GM19043 (cell line): ENCODE measurements around the gene NDUFA13.

Experiments used
- ATAC-seq: cut with Tn5 transposase; IDR thresholded peaks from one replicate; pipeline ENCODE4 v1.9.1; 2021; ENCODE audit warnings: low read depth; ENCODE audit not compliant: unreplicated experiment

The NDUFA13 gene

GRCh38 chr19:19531951-19532805 lies 16.2 kb downstream of the NDUFA13 start:
- ATAC-seq, result no peak

DNA sequence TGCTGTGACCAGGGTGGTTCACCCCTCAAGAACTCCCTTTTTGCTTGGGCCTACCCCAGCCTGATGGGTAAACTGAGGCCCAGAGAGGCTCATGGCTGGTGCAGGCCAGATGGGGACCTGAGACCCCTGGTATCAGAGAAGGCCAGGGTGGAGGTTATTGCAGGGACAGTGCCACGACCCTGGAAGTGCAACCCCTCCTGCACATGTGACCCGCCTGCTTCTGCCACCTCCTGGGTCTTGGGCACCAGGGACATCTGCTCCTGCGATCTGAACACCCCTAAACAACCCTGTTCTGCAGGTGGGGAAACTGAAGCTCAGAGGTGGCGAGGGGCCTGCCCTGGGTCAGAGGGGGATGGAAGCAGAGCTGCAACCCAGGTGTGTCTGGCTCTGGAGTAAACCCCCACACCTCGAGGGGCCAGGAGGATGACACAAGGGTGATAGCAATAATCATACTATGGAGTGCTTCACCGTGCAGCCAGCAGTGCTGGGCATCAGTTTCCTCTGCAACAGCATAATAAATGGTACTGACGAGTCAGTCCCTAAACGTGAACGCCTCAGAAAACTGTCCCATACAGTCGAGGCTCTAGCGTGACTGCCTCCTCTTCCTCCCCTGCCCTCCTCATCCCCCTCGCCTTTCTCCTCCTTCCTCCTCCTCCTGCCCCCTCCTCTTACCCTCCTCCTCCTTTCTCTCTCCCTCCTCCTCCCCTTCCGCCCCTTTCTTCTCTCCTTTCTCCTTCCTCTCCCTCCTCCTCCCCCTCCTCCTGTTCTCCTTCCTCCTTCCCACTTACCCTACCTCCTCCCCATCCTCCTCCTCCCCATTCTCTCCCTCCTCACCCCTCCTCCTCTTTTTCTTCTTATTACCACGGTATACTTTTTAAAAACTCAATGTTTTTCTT lies 17.0 kb downstream of the NDUFA13 start:
- no peak for ATAC-seq

DNA sequence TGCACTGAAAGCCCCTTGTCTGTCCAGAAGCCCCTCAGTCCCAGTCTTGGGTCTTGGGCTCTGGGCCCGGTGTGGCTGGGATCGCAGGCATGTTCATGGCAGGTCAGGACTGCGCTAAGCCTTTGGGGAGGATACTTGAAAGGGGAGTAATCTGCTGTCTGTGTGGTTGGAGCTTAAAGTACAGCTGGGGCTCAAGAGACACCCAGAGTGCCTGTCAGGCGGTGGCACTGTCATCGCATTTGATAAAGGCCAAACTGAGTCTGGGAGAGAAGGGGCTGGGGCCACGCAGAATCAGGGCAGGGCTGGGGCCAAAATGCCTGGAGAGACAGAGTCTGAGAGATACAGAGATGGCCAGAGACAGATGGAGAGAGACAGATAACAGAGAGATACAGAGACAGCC lies 17.8 kb downstream of the NDUFA13 start:
- ATAC-seq, result no peak

- ATAC-seq, result no peak
Observed at GRCh38 chr19:19534556-19535265, 18.7 kb downstream of the NDUFA13 start.

- ATAC-seq, result no peak
Observed at GRCh38 chr19:19535311-19536191, 19.5 kb downstream of the NDUFA13 start.

GRCh38 chr19:19537075-19538048 lies 21.3 kb downstream of the NDUFA13 start:
- no peak for ATAC-seq

DNA sequence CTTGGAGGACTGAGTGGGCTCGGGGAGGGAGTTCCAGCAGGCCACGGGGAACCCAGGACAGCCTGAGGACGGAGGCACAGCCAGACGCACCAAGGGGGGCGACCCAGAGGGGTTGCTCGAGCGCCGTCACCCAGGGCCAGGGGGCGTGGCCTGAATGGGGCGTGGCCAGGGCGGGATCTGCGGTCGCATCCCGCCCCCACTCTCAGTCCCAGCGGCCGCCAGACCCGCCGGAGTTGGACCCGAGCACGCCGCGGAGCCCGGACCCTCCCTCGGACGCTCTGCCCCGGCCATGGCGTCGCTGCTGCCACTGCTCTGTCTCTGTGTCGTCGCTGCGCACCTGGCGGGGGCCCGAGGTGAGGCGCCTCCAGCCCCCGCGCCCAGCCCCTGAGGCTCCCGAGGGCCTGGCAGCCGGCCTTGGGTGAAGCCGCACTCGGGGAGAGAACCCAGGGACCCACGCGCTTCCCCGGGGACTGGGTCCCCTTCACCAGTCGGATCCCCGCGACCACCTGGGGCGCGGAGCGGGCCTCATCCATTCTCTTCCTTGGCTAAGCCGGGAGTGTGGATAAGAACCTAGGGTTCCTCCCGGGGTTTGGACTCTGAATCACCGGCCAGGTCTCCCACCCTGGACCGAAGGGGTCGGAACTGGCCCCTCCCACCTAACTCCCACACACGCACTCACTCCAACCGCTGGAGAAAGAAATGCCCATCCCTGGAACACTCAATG lies 22.2 kb downstream of the NDUFA13 start, which contains the start of gene CILP2:
TSS of gene CILP2 (plus strand) at position 205 of the 724 bp plus-strand sequence. CDS start at position 290, 85 bp downstream.
- ATAC-seq, result no peak

DNA sequence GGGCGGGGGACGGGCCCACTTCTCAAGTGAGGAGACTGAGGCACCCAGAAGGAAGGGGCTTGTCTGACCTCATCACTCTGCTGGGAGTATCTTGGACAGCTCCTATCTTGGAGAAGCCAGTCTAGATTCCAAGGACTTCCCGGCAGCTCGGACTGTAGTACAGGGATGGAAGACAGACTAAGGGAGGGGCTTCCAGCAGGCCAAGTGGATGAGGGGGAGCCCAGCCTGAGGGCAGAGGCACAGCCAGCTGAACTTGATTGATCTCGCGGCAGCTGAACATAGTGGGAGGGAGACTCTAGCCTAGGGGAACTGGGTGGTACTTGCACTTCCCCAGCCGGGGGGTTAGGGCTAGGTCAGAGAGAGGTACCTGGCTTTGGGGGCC lies 22.8 kb downstream of the NDUFA13 start:
- ATAC-seq, result no peak

- no peak for ATAC-seq
Observed at GRCh38 chr19:19539698-19540063, 23.7 kb downstream of the NDUFA13 start.

GRCh38 chr19:19540064-19540714 lies 24.2 kb downstream of the NDUFA13 start:
- ATAC-seq, result no peak

- no peak for ATAC-seq
Observed at GRCh38 chr19:19540715-19541515, 24.9 kb downstream of the NDUFA13 start.

- no peak for ATAC-seq
Observed at GRCh38 chr19:19541616-19542015, 25.6 kb downstream of the NDUFA13 start.

GRCh38 chr19:19542507-19542906 lies 26.5 kb downstream of the NDUFA13 start:
- no peak for ATAC-seq

GRCh38 chr19:19543101-19543500 lies 27.1 kb downstream of the NDUFA13 start:
- no peak for ATAC-seq

DNA sequence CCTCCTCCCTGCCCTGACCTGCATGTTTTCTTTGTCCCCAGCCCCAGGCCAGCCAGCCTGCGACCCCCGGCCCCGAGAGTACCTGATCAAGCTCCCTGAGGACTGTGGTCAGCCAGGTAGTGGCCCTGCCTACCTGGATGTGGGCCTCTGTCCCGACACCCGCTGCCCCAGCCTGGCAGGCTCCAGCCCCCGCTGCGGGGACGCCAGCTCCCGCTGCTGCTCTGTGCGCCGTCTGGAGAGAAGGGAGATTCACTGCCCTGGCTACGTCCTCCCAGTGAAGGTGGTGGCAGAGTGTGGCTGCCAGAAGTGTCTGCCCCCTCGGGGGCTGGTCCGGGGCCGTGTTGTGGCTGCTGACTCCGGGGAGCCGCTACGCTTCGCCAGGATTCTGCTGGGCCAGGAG lies 27.6 kb downstream of the NDUFA13 start:
- no peak for ATAC-seq

- no peak for ATAC-seq
Observed at GRCh38 chr19:19544257-19544953, 28.4 kb downstream of the NDUFA13 start.
